Spleen (tissue), 7 donors: ENCODE data around the gene ZNF512B.

Experiments used
- CTCF ChIP-seq, 11 experiments: fragments of 200-600 bp in 7 of 11; fragments of 450-650 bp in 4 of 11; sonication (generic) in 4 of 11; IDR thresholded peaks in 8 of 11; conservative IDR thresholded peaks in 3 of 11; 1 replicate in 7 of 11; 2 replicates in 4 of 11; pipeline versions ENCODE4 v1.4.0 to v1.8.0; 2016 to 2021; ENCODE audit warnings: antibody characterized with exemption in 11 of 11, inconsistent platforms in 4 of 11, mild to moderate bottlenecking in 1 of 11
- POLR2A ChIP-seq, 3 donors: fragments of 450-650 bp; IDR thresholded peaks; one replicate each; pipeline ENCODE4 v1.5.1; 2017; ENCODE audit warnings: antibody characterized with exemption in 3 of 3, mild to moderate bottlenecking in 1 of 3
- POLR2AphosphoS5 ChIP-seq, 3 donors: sonication (generic); formaldehyde crosslinking; IDR thresholded peaks; one replicate each; pipeline ENCODE4 v1.5.1; 2017; ENCODE audit warnings: antibody characterized with exemption in 3 of 3
- donor health status: DM: no; HTN: no; CAD: no; lungs with moderate emphysema.
- donor health status: DM: no; HTN: no; CAD: no.
- donor health status: DM: no; HTN: no; CAD: no.

GRCh38 chr20:64009811-64010387, 40.2 kb upstream of the ZNF512B start:
- TF ChIP-seq CTCF (IDR thresholded peaks at IDR 0.05 in 8 of 11, conservative IDR thresholded peaks at IDR 0.05 in 3 of 11) (no peak), POLR2AphosphoS5 (IDR thresholded peaks at IDR 0.05) (no peak), POLR2A (IDR thresholded peaks at IDR 0.05) (no peak)
